NB4 (cell line): Measurements from ENCODE around the gene OPTN.
"Not testable (repeated sequence)": the region's sequence is repeated elsewhere in the genome, so short reads cannot be mapped to it uniquely, and the experiment has no call there.

Source experiments
- DNase-seq: peaks from one replicate; pipeline ENCODE4 v3.0.0; 2010; ENCODE audit warnings: low read depth
- H3K4me3 ChIP-seq: one replicate; pipeline ENCODE4 v1.5.1; 2011; ENCODE audit warnings: mild to moderate bottlenecking, low read depth, low read length, moderate library complexity
- MYC ChIP-seq: IDR thresholded peaks from 2 replicates; pipeline ENCODE4 v1.6.1; 2011; ENCODE audit warnings: low read depth, low read length
- POLR2A ChIP-seq: IDR thresholded peaks from 2 replicates; pipeline ENCODE4 v1.6.1; 2011; ENCODE audit warnings: mild to moderate bottlenecking; ENCODE audit not compliant: insufficient read length; ENCODE audit errors: extremely low read depth
- TF ChIP-seq, protein P1 (sequence below): IDR thresholded peaks from 2 replicates; pipeline ENCODE4 v1.6.1; 2011; ENCODE audit warnings: low read depth, low read length
- TF ChIP-seq, protein P2 (sequence below): IDR thresholded peaks from one replicate; pipeline ENCODE4 v1.5.1; 2012; ENCODE audit warnings: low read depth, low read length

The OPTN gene

DNA sequence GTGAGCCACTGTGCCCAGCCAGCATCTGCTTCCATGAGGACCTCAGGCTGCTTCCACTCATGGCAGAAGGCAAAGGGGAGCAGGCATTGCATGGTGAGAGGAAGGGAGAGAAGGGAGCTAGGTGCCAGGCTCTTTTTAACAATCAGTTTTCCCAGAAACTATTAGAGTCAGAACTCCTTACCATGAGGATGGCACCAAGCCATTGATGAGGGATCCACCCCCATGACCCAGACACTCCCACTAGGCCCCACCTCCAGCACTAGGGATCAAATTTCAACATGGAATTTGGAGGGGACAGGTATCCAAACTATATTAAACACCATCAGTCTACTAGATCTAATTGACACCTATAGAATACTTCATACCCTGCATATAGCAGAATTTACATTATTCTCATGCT, 47.2 kb downstream of the OPTN start:
- no peak overlapping the region for H3K4me3 ChIP-seq
- TF ChIP-seq POLR2A = no peak
- TF ChIP-seq, protein P1, sequence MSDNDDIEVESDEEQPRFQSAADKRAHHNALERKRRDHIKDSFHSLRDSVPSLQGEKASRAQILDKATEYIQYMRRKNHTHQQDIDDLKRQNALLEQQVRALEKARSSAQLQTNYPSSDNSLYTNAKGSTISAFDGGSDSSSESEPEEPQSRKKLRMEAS = no peak
- TF ChIP-seq MYC = no peak
- TF ChIP-seq, protein P2, sequence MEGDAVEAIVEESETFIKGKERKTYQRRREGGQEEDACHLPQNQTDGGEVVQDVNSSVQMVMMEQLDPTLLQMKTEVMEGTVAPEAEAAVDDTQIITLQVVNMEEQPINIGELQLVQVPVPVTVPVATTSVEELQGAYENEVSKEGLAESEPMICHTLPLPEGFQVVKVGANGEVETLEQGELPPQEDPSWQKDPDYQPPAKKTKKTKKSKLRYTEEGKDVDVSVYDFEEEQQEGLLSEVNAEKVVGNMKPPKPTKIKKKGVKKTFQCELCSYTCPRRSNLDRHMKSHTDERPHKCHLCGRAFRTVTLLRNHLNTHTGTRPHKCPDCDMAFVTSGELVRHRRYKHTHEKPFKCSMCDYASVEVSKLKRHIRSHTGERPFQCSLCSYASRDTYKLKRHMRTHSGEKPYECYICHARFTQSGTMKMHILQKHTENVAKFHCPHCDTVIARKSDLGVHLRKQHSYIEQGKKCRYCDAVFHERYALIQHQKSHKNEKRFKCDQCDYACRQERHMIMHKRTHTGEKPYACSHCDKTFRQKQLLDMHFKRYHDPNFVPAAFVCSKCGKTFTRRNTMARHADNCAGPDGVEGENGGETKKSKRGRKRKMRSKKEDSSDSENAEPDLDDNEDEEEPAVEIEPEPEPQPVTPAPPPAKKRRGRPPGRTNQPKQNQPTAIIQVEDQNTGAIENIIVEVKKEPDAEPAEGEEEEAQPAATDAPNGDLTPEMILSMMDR = no peak
- DNase-seq = no peak

DNA sequence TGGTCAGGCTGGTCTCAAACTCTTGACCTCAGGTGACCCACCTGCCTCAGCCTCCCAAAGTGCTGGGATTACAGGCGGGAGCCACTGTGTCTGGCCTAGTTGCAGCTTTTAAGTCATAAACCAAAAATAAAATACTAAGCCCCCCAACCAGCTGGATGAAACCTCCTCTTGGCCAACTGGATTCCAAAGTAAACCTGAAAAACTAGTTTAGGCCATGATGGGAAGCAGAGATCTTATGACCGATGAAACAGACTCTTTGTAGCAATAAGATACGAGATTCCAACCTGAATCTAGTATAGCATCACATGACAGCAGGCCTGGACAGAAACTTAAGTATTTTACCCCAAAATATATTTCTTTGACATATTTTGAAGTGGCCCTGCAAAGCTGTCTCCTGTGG, 52.3 kb downstream of the OPTN start:
- no peak overlapping the region for H3K4me3 ChIP-seq
- TF ChIP-seq, protein P1 = no peak
- TF ChIP-seq, protein P2 = no peak
- TF ChIP-seq POLR2A = no peak
- no peak for TF ChIP-seq MYC
- DNase-seq = no peak

DNA sequence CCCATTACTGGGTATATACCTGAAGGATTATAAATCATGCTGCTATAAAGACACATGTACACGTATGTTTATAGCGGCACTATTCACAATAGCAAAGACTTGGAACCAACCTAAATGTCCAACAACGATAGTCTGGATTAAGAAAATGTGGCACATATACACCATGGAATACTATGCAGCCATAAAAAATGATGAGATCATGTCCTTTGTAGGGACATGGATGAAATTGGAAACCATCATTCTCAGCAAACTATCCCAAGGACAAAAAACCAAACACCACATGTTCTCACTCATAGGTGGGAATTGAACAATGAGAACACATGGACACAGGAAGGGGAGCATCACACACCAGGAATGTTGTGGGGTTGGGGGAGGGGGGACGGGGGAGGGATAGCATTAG, 55.9 kb downstream of the OPTN start:
- not testable (repeated sequence) for DNase-seq, H3K4me3 ChIP-seq

DNA sequence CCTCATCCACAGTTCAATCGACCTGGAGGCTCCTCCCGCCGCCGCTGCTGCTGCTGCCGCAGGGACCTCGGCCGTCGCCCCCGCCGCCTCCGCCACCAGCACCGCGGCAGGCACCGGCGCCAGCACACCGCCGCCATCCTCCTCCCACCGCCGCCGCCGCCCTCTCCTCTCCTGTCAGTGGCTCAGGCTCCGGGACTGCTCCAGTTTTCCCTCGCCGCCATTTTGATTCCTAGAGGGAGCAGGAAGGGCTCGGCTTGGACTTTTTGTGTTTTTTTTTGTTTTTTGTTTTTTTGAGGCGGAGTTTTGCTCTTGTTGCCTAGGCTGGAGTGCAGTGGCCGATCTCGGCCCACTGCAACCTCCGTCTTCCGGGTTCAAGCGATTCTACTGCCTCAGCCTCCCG, 58.4 kb downstream of the OPTN start:
- TF ChIP-seq, protein P2 = no peak
- TF ChIP-seq MYC = no peak
- TF ChIP-seq, protein P1 = no peak
- no peak for TF ChIP-seq POLR2A
- H3K4me3 ChIP-seq = peak overlapping the region; percentile 61
- peak; percentile 46 for DNase-seq

DNA sequence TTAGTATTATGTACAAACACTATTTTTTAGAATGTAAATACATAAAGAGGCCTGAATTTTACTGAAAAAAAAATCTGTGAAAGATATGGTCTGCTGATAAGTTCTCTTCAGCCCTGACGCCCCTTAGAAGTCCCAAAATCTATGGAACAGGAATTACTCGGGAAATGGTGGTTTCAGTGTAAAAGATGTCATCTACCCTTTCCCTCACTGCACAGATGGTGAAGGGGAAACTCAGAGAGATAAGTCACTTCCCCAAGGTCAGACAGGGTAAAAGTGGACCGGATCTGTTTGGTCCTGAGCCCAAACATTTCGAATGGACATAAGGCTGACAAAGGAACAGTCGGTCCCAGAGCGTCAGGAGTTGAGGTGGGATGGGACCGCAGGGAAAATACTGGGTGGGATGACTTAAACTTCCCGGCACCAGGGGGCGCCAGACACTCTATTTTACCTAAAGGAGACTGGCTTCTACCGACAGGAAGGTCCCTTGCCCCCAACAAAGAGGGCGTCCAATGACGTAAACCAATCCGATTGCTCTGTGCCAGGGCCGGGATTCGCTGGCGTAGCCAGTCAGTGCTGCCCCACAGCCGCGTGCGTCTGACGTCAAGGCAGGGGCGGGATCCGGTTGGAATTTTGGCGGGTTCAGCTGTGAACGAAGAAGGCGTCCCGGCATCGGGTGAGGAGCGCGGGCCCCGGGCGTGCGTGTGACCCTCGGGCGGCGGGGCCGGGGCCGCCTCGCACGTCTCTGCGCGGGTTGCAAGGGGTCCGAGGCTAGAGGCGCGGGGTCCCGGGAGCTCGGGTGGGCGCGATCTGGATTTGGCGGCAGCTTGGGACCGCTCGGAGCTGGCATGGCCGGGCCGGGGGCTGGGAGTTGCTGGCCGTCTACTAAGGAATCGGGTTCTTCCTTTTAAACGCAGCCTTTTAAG, 61.2 kb downstream of the OPTN start, which contains the start of gene MCM10:
Gene MCM10 (plus strand): TSS at position 625 of the 923 bp plus-strand sequence. CDS start 2,645 bp downstream, outside the sequence.
- TF ChIP-seq, protein P2 = peak; percentile 37
- TF ChIP-seq MYC = peak; percentile 47
- TF ChIP-seq POLR2A = peak; percentile 53
- TF ChIP-seq, protein P1 = peak; percentile 77
- H3K4me3 ChIP-seq = peak within 1 kb of the TSS; percentile 90
- peak; percentile 97 for DNase-seq

DNA sequence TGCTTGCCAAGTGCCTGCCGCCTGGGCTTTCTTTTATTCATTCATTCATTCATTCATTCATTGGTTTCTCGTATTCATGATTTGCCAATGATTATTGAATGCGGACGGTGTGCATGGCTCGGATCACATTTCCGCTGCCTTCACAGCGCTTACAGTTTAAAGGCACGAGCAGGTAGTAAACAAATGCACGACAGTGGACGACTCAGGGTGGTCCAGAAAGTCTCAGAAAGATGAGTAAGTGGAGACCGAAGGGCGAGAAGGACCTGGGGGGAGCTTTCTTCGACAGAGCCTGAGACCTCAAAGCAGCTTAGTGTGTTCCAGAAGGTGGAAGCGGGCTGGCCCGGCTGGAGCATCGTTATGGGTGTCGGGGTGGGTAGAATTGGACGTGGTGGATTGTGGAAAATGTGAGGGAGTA, 61.9 kb downstream of the OPTN start:
- DNase-seq = no peak
- TF ChIP-seq MYC (no peak), POLR2A (no peak)
- TF ChIP-seq, protein P1 = no peak
- TF ChIP-seq, protein P2 = no peak
- peak overlapping the region; percentile 90 for H3K4me3 ChIP-seq
